Activated CD4-positive, CD25-positive, alpha-beta regulatory T cell (primary cell): Measurements from ENCODE around the gene TESMIN.

Experiments
- DNase-seq, 4 experiments: peaks; one replicate each; lab custom pipeline; 2025; lab: John Stamatoyannopoulos, UW

The TESMIN gene

GRCh38 chr11:68659158-68659921, 92.0 kb downstream of the TESMIN start:
- DNase-seq = no peak

- no peak for DNase-seq
Observed at GRCh38 chr11:68658661-68659060, 92.7 kb downstream of the TESMIN start.

- no peak for DNase-seq
Observed at GRCh38 chr11:68658097-68658496, 93.2 kb downstream of the TESMIN start.
